Chondrocyte (in vitro differentiated cells): Measurements from ENCODE around the gene OTUD1. TPM values are rescaled to one million over a fixed set of nuclear protein-coding genes. Genes with fewer than 3 reads are reported as not detected.
A peak's percentile ranks its signal among the peaks of the same experiment; 100 is the strongest.
"Not testable (repeated sequence)": the region's sequence is repeated elsewhere in the genome, so short reads cannot be mapped to it uniquely, and the experiment has no call there.

Experiments used
- DNase-seq: peaks from one replicate; pipeline ENCODE4 v3.0.0; 2021; ENCODE audit warnings: mixed read lengths, low spot score
- H3K27ac Mint-ChIP-seq: one replicate; pipeline ENCODE4 v1.8.0; 2021; ENCODE audit warnings: mild to moderate bottlenecking, moderate library complexity, mixed read lengths; ENCODE audit not compliant: unreplicated experiment
- H3K27me3 Mint-ChIP-seq: 2 replicates; pipeline ENCODE4 v1.8.0; 2021; ENCODE audit warnings: low read depth, mixed read lengths
- H3K36me3 Mint-ChIP-seq: 2 replicates; pipeline ENCODE4 v1.8.0; 2021; ENCODE audit warnings: low read depth, mixed read lengths
- H3K4me1 Mint-ChIP-seq: 2 replicates; pipeline ENCODE4 v1.8.0; 2021; ENCODE audit warnings: low read depth, mild to moderate bottlenecking, mixed read lengths
- H3K4me3 Mint-ChIP-seq: one replicate; pipeline ENCODE4 v1.8.0; 2021; ENCODE audit warnings: mild to moderate bottlenecking, moderate library complexity, mixed read lengths; ENCODE audit not compliant: unreplicated experiment
- H3K9me3 Mint-ChIP-seq: 2 replicates; pipeline ENCODE4 v1.8.0; 2021; ENCODE audit warnings: low read depth, mixed read lengths
- CTCF ChIP-seq: fragments of 200-600 bp; sonication (generic); IDR thresholded peaks from 2 replicates; pipeline ENCODE4 v1.5.0; 2021; ENCODE audit warnings: antibody characterized with exemption, mild to moderate bottlenecking, moderate library complexity
- long read RNA-seq: library from polyadenylated mRNA; stranded (forward); transcript quantifications from one replicate; pipeline ENCODE4 v2.0.0, GENCODE V29; 2021
- total RNA-seq: library from RNA; stranded (reverse); gene quantifications from 3 replicates; pipeline ENCODE4 v1.2.1, GENCODE V29; 2021

The OTUD1 gene
- total RNA-seq, result 7.6 to 11.7 TPM (median 11.3 TPM) in 3 replicates
- long read RNA-seq, transcript OTUD1-201 (1 exons, 2,933 nt), result major isoform, 35 of 35 reads
- long read RNA-seq, partial matches to known transcripts, result 0 of 35 reads
- long read RNA-seq, other reads (novel, unspliced or antisense), result 0 of 35 reads

- H3K9me3 Mint-ChIP-seq, result no peaks in the 10 kb centered on the region
- H3K27ac Mint-ChIP-seq, result peak within 1 kb of the TSS; percentile 77
- no peaks in the 10 kb centered on the region for H3K36me3 Mint-ChIP-seq
- no peaks in the 10 kb centered on the region for H3K27me3 Mint-ChIP-seq
- peak; percentile 28 for TF ChIP-seq CTCF
- H3K4me1 Mint-ChIP-seq, result peaks cover 36% of the 10 kb centered on the region
- peak; percentile 97 for DNase-seq
- H3K4me3 Mint-ChIP-seq, result peak within 1 kb of the TSS; percentile 85
These were observed at the start of gene OTUD1 for GRCh38 chr10:23438547-23439451. Gene OTUD1 (plus strand): TSS chr10:23439075. CDS start chr10:23439458, 383 bp downstream.

GRCh38 chr10:23390408-23390807 lies 48.5 kb upstream of the OTUD1 start:
- not testable (repeated sequence) for H3K36me3 Mint-ChIP-seq, H3K27ac Mint-ChIP-seq, H3K27me3 Mint-ChIP-seq, H3K4me1 Mint-ChIP-seq, H3K4me3 Mint-ChIP-seq, DNase-seq, H3K9me3 Mint-ChIP-seq

GRCh38 chr10:23390809-23391208 lies 48.1 kb upstream of the OTUD1 start:
- H3K4me1 Mint-ChIP-seq, result no peaks in the 10 kb centered on the region
- no peak overlapping the region for H3K27ac Mint-ChIP-seq
- H3K36me3 Mint-ChIP-seq, result no peaks in the 10 kb centered on the region
- no peak overlapping the region for H3K4me3 Mint-ChIP-seq
- TF ChIP-seq CTCF, result no peak
- DNase-seq, result no peak
- H3K27me3 Mint-ChIP-seq, result no peaks in the 10 kb centered on the region
- H3K9me3 Mint-ChIP-seq, result peaks cover 3% of the 10 kb centered on the region

GRCh38 chr10:23391821-23392220 lies 47.1 kb upstream of the OTUD1 start:
- TF ChIP-seq CTCF, result no peak
- DNase-seq, result no peak
- peaks cover 3% of the 10 kb centered on the region for H3K9me3 Mint-ChIP-seq
- H3K27me3 Mint-ChIP-seq, result no peaks in the 10 kb centered on the region
- no peaks in the 10 kb centered on the region for H3K4me1 Mint-ChIP-seq
- no peaks in the 10 kb centered on the region for H3K36me3 Mint-ChIP-seq
- no peak overlapping the region for H3K4me3 Mint-ChIP-seq
- no peak overlapping the region for H3K27ac Mint-ChIP-seq

- H3K4me3 Mint-ChIP-seq, result no peak overlapping the region
- no peaks in the 10 kb centered on the region for H3K36me3 Mint-ChIP-seq
- peaks cover 3% of the 10 kb centered on the region for H3K27me3 Mint-ChIP-seq
- no peak for TF ChIP-seq CTCF
- no peak overlapping the region for H3K27ac Mint-ChIP-seq
- no peak for DNase-seq
- H3K4me1 Mint-ChIP-seq, result no peaks in the 10 kb centered on the region
- no peaks in the 10 kb centered on the region for H3K9me3 Mint-ChIP-seq
These were observed 43.9 kb upstream of the OTUD1 start for GRCh38 chr10:23395017-23395416.
